Smooth muscle cell (in vitro differentiated cells): ENCODE results near the gene OR2D3. TPM values are rescaled to one million over a fixed set of nuclear protein-coding genes. Genes with fewer than 3 reads are reported as not detected.
"Not testable (repeated sequence)": the region's sequence is repeated elsewhere in the genome, so short reads cannot be mapped to it uniquely, and the experiment has no call there.

ENCODE experiments used
- DNase-seq: peaks from one replicate; lab custom pipeline; 2025; ENCODE audit not compliant: unreplicated experiment; lab: John Stamatoyannopoulos, UW
- H2AFZ ChIP-seq: fragments of 200-600 bp; sonication (generic); 2 replicates; pipeline ENCODE4 v1.6.0; 2016; ENCODE audit warnings: antibody characterized with exemption, low read depth, mild to moderate bottlenecking
- H3F3A ChIP-seq: fragments of 200-600 bp; sonication (generic); 2 replicates; pipeline ENCODE4 v1.6.0; 2017; ENCODE audit warnings: antibody characterized with exemption, low read depth
- H3K27ac ChIP-seq: fragments of 200-600 bp; sonication (generic); 2 replicates; pipeline ENCODE4 v1.5.1; 2016; ENCODE audit warnings: low read depth, mild to moderate bottlenecking
- H3K27me3 ChIP-seq: fragments of 200-600 bp; sonication (generic); 2 replicates; pipeline ENCODE4 v1.6.1; 2016; ENCODE audit warnings: low read depth, mild to moderate bottlenecking
- H3K36me3 ChIP-seq: fragments of 200-600 bp; sonication (generic); 2 replicates; pipeline ENCODE4 v1.5.1; 2016; ENCODE audit warnings: low read depth
- H3K4me1 ChIP-seq: fragments of 200-600 bp; sonication (generic); 2 replicates; pipeline ENCODE4 v1.5.1; 2016; ENCODE audit warnings: low read depth
- H3K4me2 ChIP-seq: fragments of 200-600 bp; sonication (generic); 2 replicates; pipeline ENCODE4 v1.6.0; 2016; ENCODE audit warnings: mild to moderate bottlenecking
- H3K4me3 ChIP-seq: fragments of 200-600 bp; sonication (generic); 2 replicates; pipeline ENCODE4 v1.5.1; 2016; ENCODE audit warnings: mild to moderate bottlenecking
- H3K79me2 ChIP-seq: fragments of 200-600 bp; sonication (generic); 2 replicates; pipeline ENCODE4 v1.6.0; 2016; ENCODE audit warnings: low read depth, mild to moderate bottlenecking
- H3K9ac ChIP-seq: fragments of 200-600 bp; sonication (generic); 2 replicates; pipeline ENCODE4 v1.6.0; 2016; ENCODE audit warnings: low read depth
- H3K9me3 ChIP-seq: fragments of 200-600 bp; sonication (generic); replicated peaks from 2 replicates; pipeline ENCODE4 v1.5.1; 2016; ENCODE audit warnings: low read depth
- H4K20me1 ChIP-seq: fragments of 200-600 bp; sonication (generic); 2 replicates; pipeline ENCODE4 v1.6.0; 2016; ENCODE audit warnings: low read depth
- CTCF ChIP-seq: fragments of 200-600 bp; sonication (generic); IDR thresholded peaks from 2 replicates; pipeline ENCODE4 v1.5.1; 2017; ENCODE audit warnings: borderline replicate concordance, mild to moderate bottlenecking, antibody characterized with exemption; ENCODE audit not compliant: insufficient read depth, poor library complexity, severe bottlenecking
- WGBS: methylation state at CpG from one replicate; pipeline ENCODE4 v1.1.7; 2016; ENCODE audit warnings: low lambda C conversion rate; 5-methylcytosine and 5-hydroxymethylcytosine counted together
- polyA plus RNA-seq: library from polyadenylated mRNA; unstranded; fragments of >200 nt; fragmentation: Nextera tagmentation; extraction: Ambion mirVana; gene quantifications from 2 replicates; pipeline ENCODE4 v1.2.1, GENCODE V29; 2016
- total RNA-seq: library from RNA; depleted of rRNA; stranded (reverse); fragments of >200 nt; gene quantifications from 2 replicates; pipeline ENCODE4 v1.2.3, GENCODE V29; 2014

OR2D3 gene
- total and polyA plus RNA-seq, 2 experiments from 2014 or later: not detected

GRCh38 chr11:6962141-6962540 is 41.3 kb downstream of the OR2D3 start:
- H3K4me1 ChIP-seq: no peaks in the 10 kb centered on the region
- TF ChIP-seq CTCF: no peak
- H3K4me3 ChIP-seq: no peak overlapping the region
- no peaks in the 10 kb centered on the region for H4K20me1 ChIP-seq
- DNase-seq: no peak
- H3K9ac ChIP-seq: no peak overlapping the region
- H3K36me3 ChIP-seq: no peaks in the 10 kb centered on the region
- no peaks in the 10 kb centered on the region for H3K9me3 ChIP-seq
- H3K27me3 ChIP-seq: no peaks in the 10 kb centered on the region
- H3F3A ChIP-seq: no peaks in the 10 kb centered on the region
- no peak overlapping the region for H2AFZ ChIP-seq
- H3K4me2 ChIP-seq: no peak overlapping the region
- H3K79me2 ChIP-seq: no peaks in the 10 kb centered on the region
- no peak overlapping the region for H3K27ac ChIP-seq

- no peak overlapping the region for H3K27ac ChIP-seq
- WGBS: 93% methylated on average over 1 of the region's 1 CpG
- TF ChIP-seq CTCF: no peak
Measured at GRCh38 chr11:6962673-6963072, 41.9 kb downstream of the OR2D3 start.

GRCh38 chr11:6968816-6969215 is 48.0 kb downstream of the OR2D3 start:
- Histone ChIP-seq H3K27me3 (no peaks in the 10 kb centered on the region), H4K20me1 (no peaks in the 10 kb centered on the region), H3K4me3 (no peak overlapping the region), H3K9me3 (no peaks in the 10 kb centered on the region), H3K79me2 (no peaks in the 10 kb centered on the region), H3K36me3 (no peaks in the 10 kb centered on the region), H3K4me1 (no peaks in the 10 kb centered on the region), H3K27ac (no peak overlapping the region), H2AFZ (no peak overlapping the region), H3K9ac (no peak overlapping the region), H3K4me2 (no peak overlapping the region), H3F3A (no peaks in the 10 kb centered on the region)
- DNase-seq: no peak
- TF ChIP-seq CTCF: no peak
- WGBS: 93% methylated on average over 1 of the region's 1 CpG

More at GRCh38 chr11:6962673-6963072, 41.9 kb downstream of the OR2D3 start:
- no peaks in the 10 kb centered on the region for H3K4me1 ChIP-seq
- no peak overlapping the region for H2AFZ ChIP-seq
- H3K4me3 ChIP-seq: no peak overlapping the region
- H3K4me2 ChIP-seq: no peak overlapping the region
- H3K9ac ChIP-seq: no peak overlapping the region
- no peaks in the 10 kb centered on the region for H3F3A ChIP-seq
- no peaks in the 10 kb centered on the region for H3K27me3 ChIP-seq
- no peak for DNase-seq
- no peaks in the 10 kb centered on the region for H3K79me2 ChIP-seq
- no peaks in the 10 kb centered on the region for H4K20me1 ChIP-seq
- H3K36me3 ChIP-seq: no peaks in the 10 kb centered on the region
- H3K9me3 ChIP-seq: no peaks in the 10 kb centered on the region

GRCh38 chr11:6969854-6970253 is 49.1 kb downstream of the OR2D3 start:
- H3F3A ChIP-seq, H3K9me3 ChIP-seq, H3K4me1 ChIP-seq, H3K4me2 ChIP-seq, H3K9ac ChIP-seq, DNase-seq, H2AFZ ChIP-seq, H3K27ac ChIP-seq, H3K27me3 ChIP-seq, H3K36me3 ChIP-seq, H3K4me3 ChIP-seq, H4K20me1 ChIP-seq, H3K79me2 ChIP-seq: not testable (repeated sequence)
- 87% methylated on average over 4 of the region's 4 CpGs for WGBS

Other genes starting within 250 kb of the OR2D3 start
- 64.0 and 132 TPM in 2 replicates for gene MRPL17, start 237.7 kb upstream of the OR2D3 start, total RNA-seq
- gene MRPL17, start 237.7 kb upstream of the OR2D3 start, polyA plus RNA-seq: 77.4 and 98.4 TPM in 2 replicates
- 0.13 and 0.72 TPM in 2 replicates for gene OR2AG2, start 149.0 kb upstream of the OR2D3 start, total RNA-seq
- gene OR2AG2, start 149.0 kb upstream of the OR2D3 start, polyA plus RNA-seq: 0.23 TPM in 1 of 2 replicates, not detected in the other
- not detected in 2 replicates for gene OR2AG1, start 138.0 kb upstream of the OR2D3 start, total RNA-seq
- gene OR2AG1, start 138.0 kb upstream of the OR2D3 start, polyA plus RNA-seq: not detected in 2 replicates
- 0.18 and 0.40 TPM in 2 replicates for gene OR6A2, start 121.3 kb upstream of the OR2D3 start, total RNA-seq
- gene OR6A2, start 121.3 kb upstream of the OR2D3 start, polyA plus RNA-seq: not detected in 2 replicates
- not detected in 2 replicates for gene OR10A5, start 75.3 kb upstream of the OR2D3 start, total RNA-seq
- 0.17 TPM in 1 of 2 replicates, not detected in the other for gene OR10A5, start 75.3 kb upstream of the OR2D3 start, polyA plus RNA-seq
- not detected in 2 replicates for gene OR10A2, start 57.9 kb upstream of the OR2D3 start, total RNA-seq
- gene OR10A2, start 57.9 kb upstream of the OR2D3 start, polyA plus RNA-seq: 0.06 TPM in 1 of 2 replicates, not detected in the other
- not detected in 2 replicates for gene OR10A4, start 44.4 kb upstream of the OR2D3 start, total RNA-seq
- gene OR10A4, start 44.4 kb upstream of the OR2D3 start, polyA plus RNA-seq: not detected in 2 replicates
- 0.13 TPM in 1 of 2 replicates, not detected in the other for gene OR2D2, start 28.5 kb upstream of the OR2D3 start, total RNA-seq
- not detected in 2 replicates for gene OR2D2, start 28.5 kb upstream of the OR2D3 start, polyA plus RNA-seq
- gene ZNF215, start 5.4 kb downstream of the OR2D3 start, total RNA-seq: 5.2 and 9.1 TPM in 2 replicates
- 2.8 TPM in 2 replicates for gene ZNF215, start 5.4 kb downstream of the OR2D3 start, polyA plus RNA-seq
- gene ZNF214, start 99.3 kb downstream of the OR2D3 start, total RNA-seq: 3.5 and 4.3 TPM in 2 replicates
- gene ZNF214, start 99.3 kb downstream of the OR2D3 start, polyA plus RNA-seq: 1.8 and 3.1 TPM in 2 replicates
- 0.13 TPM in 1 of 2 replicates, not detected in the other for gene NLRP14, start 99.5 kb downstream of the OR2D3 start, total RNA-seq
- gene NLRP14, start 99.5 kb downstream of the OR2D3 start, polyA plus RNA-seq: 0.30 and 0.34 TPM in 2 replicates
- not detected in 2 replicates for gene RBMXL2, start 168.0 kb downstream of the OR2D3 start, total RNA-seq
- 0.14 TPM in 1 of 2 replicates, not detected in the other for gene RBMXL2, start 168.0 kb downstream of the OR2D3 start, polyA plus RNA-seq